HUES48 (cell line): ENCODE measurements around the gene GGPS1.
"Not testable (repeated sequence)": the region's sequence is repeated elsewhere in the genome, so short reads cannot be mapped to it uniquely, and the experiment has no call there.

Experiments used
- H3K27ac ChIP-seq: one replicate; pipeline ENCODE4 v1.7.0; 2013; ENCODE audit warnings: low read depth, low read length, inconsistent platforms
- H3K27me3 ChIP-seq: 2 replicates; pipeline ENCODE4 v1.6.1; 2013; ENCODE audit warnings: mild to moderate bottlenecking, low read length; ENCODE audit not compliant: control insufficient read depth, insufficient read depth
- H3K36me3 ChIP-seq: 2 replicates; pipeline ENCODE4 v1.6.1; 2013; ENCODE audit warnings: low read length; ENCODE audit not compliant: control insufficient read depth, insufficient read depth
- H3K4me1 ChIP-seq: 2 replicates; pipeline ENCODE4 v1.6.1; 2013; ENCODE audit warnings: mild to moderate bottlenecking, low read length; ENCODE audit not compliant: control insufficient read depth, insufficient read depth
- H3K4me3 ChIP-seq: 2 replicates; pipeline ENCODE4 v1.5.1; 2013; ENCODE audit warnings: mild to moderate bottlenecking, low read depth, low read length
- H3K9ac ChIP-seq: 2 replicates; pipeline ENCODE4 v1.6.1; 2013; ENCODE audit warnings: mild to moderate bottlenecking, low read depth, low read length, moderate library complexity
- H3K9me3 ChIP-seq: 2 replicates; pipeline ENCODE4 v1.6.1; 2013; ENCODE audit warnings: low read length; ENCODE audit not compliant: control insufficient read depth, insufficient read depth

GGPS1 gene

DNA sequence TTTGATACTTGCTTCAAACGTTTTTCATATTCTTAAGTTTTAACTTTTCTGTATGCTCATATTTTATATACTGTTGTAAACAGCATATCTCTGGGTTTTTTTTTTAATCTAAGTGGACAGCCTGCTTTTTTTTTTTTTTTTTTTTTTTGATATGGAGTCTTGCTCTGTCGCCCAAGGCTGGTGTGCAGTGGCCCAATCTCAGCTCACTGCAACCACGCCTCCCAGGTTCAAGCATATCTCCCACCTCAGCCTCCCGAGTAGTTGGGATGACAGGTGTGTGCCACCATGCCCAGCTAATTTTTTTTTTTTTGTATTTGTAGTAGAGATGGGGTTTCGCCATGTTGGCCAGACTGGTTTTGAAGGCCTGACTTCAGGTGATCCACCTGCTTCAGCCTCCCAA is 40.1 kb downstream of the GGPS1 start:
- H3K27me3 ChIP-seq = no peaks in the 10 kb centered on the region
- no peak overlapping the region for H3K9ac ChIP-seq
- H3K4me1 ChIP-seq = 0 out of 2 replicates have a peak, but pooled peaks cover 5% of the 10 kb centered on the region
- H3K9me3 ChIP-seq = no peaks in the 10 kb centered on the region
- 0 out of 2 replicates have a peak, but pooled peaks cover 4% of the 10 kb centered on the region for H3K36me3 ChIP-seq
- H3K4me3 ChIP-seq = peak overlapping the region; percentile 92
- no peak overlapping the region for H3K27ac ChIP-seq

DNA sequence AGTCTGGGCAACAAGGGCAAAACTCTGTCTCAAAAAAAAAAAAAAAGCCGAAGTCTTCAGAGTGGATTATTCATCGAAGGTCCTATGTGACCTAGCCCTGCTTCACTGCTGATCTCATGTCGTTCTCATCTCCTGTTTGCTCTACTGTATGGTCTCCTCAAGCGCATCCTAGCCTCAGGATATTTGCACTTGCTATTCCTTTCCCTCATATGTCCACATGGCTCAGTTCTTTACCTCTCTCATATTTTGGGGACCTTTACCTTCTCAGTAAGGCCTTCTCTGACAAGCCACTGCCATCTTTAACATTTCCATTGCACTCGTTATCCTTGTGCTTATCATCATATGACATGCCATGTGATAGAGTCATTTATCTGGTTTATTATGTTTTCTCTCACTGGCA is 41.4 kb downstream of the GGPS1 start:
- Histone ChIP-seq H3K27me3 (no peaks in the 10 kb centered on the region), H3K4me3 (no peak overlapping the region), H3K36me3 (0 out of 2 replicates have a peak, but pooled peaks cover 4% of the 10 kb centered on the region), H3K4me1 (0 out of 2 replicates have a peak, but pooled peaks cover 5% of the 10 kb centered on the region), H3K9ac (no peak overlapping the region), H3K27ac (no peak overlapping the region), H3K9me3 (no peaks in the 10 kb centered on the region)

DNA sequence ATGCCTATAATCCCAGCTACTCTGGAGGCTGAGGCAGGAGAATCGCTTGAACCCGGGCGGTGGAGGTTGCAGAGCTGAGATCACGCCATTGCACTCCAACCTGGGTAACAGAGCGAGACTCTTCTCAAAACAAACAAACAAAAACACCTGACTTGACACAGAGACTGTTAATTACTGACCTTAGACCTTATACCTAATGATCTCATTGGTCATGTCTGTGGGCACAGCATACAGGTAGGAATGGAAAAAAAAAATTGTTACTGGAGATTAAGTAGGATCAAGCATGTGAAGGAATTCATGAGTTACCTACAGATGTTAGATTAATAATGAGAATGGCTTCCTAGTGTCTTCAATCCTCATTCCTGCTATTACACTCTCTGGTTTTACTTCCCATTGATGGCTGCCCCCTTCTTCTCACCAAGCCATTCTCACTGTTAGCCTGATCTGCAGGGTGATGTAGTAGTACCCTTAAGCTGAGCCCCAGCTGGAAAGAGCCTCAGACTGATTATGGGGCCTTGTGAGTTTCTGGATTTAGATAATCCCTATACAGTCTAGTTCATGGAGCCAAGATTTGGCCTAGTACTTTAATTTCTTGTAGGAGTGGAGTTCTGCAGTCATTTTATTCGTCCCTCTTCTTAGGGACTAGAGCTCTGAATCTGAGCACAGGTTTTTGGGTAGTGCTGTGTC is 47.7 kb downstream of the GGPS1 start:
- Histone ChIP-seq H3K9ac (no peak overlapping the region), H3K4me1 (no peaks in the 10 kb centered on the region), H3K36me3 (peaks cover 20% of the 10 kb centered on the region), H3K27ac (no peak overlapping the region), H3K4me3 (no peak overlapping the region), H3K9me3 (no peaks in the 10 kb centered on the region), H3K27me3 (no peaks in the 10 kb centered on the region)

DNA sequence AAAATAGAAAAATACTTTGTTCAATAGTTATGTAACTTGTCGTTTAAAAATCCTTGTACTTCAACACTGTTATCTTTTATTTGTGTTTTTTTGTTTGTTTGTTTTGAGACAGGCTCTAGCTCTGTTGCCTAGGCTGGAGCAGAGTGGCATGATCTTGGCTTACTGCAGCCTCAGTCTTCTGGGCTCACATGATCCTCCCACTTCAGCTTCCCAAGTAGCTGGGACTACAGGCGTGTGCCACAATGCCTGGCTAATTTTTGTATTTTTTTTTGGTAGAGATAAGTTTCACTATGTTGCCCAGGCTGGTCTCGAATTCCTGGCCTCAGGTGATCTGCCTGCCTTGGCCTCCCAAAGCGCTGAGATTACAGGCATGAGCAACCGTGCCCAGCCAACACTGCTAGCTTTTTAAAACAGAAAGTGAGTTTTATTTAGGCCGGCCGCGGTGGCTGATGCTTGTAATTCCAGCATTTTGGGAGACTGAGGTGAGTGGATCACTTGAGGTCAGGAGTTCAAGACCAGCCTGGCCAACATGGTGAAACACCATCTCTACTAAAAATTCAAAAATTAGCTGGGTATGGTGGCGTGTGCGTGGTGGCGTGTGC is 49.9 kb downstream of the GGPS1 start:
- H3K27me3 ChIP-seq, H3K9me3 ChIP-seq, H3K9ac ChIP-seq, H3K4me3 ChIP-seq, H3K27ac ChIP-seq, H3K4me1 ChIP-seq: not testable (repeated sequence)
- peaks cover 24% of the 10 kb centered on the region for H3K36me3 ChIP-seq

DNA sequence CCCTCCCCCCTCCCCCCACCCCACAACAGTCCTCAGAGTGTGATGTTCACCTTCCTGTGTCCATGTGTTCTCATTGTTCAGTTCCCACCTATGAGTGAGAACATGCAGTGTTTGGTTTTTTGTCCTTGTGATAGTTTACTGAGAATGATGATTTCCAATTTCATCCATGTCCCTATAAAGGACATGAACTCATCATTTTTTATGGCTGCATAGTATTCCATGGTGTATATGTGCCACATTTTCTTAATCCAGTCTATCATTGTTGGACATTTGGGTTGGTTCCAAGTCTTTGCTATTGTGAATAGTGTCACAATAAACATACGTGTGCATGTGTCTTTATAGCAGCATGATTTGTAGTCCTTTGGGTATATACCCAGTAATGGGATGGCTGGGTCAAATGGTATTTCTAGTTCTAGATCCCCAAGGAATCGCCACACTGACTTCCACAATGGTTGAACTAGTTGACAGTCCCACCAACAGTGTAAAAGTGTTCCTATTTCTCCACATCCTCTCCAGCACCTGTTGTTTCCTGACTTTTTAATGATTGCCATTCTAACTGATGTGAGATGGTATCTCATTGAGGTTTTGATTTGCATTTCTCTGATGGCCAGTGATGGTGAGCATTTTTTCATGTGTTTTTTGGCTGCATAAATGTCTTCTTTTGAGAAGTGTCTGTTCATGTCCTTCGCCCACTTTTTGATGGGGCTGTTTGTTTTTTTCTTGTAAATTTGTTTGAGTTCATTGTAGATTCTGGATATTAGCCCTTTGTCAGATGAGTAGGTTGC is 53.8 kb downstream of the GGPS1 start:
- not testable (repeated sequence) for H3K27ac ChIP-seq, H3K4me1 ChIP-seq, H3K27me3 ChIP-seq, H3K4me3 ChIP-seq, H3K9ac ChIP-seq, H3K9me3 ChIP-seq
- H3K36me3 ChIP-seq = peaks cover 20% of the 10 kb centered on the region

DNA sequence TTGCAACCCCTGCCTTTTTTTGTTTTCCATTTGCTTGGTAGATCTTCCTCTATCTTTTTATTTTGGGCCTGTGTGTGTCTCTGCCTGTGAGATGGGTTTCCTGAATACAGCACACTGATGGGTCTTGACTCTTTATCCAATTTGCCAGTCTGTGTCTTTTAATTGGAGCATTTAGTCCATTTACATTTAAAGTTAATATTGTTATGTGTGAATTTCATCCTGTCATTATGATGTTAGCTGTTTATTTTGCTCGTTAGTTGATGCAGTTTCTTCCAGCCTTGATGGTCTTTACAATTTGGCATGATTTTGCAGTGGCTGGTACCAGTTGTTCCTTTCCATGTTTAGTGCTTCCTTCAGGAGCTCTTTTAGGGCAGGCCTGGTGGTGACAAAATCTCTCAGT is 57.3 kb downstream of the GGPS1 start:
- not testable (repeated sequence) for H3K4me1 ChIP-seq, H3K4me3 ChIP-seq, H3K36me3 ChIP-seq, H3K9ac ChIP-seq, H3K27ac ChIP-seq, H3K27me3 ChIP-seq
- peaks cover 15% of the 10 kb centered on the region for H3K9me3 ChIP-seq

DNA sequence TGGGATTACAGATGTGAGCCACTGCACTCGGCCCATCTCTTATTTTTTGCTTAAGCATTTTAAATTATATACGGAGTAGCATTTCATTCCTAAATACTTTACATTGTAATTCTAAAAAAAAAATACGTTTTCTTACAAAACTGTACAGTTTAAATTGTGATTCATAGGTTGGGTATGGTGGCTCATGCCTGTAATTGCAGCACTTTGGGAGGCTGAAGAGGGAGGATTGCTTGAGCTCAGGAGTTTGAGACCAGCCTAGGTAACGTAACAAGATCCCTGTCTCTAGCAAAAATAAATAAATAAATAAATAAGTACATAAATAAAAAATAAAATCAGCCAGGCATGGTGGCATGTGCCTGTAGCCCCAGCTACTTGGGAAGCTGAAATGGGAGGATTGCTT is 63.5 kb downstream of the GGPS1 start:
- no peaks in the 10 kb centered on the region for H3K27me3 ChIP-seq
- H3K9ac ChIP-seq = no peak overlapping the region
- H3K4me3 ChIP-seq = no peak overlapping the region
- no peaks in the 10 kb centered on the region for H3K4me1 ChIP-seq
- no peak overlapping the region for H3K27ac ChIP-seq
- H3K9me3 ChIP-seq = peaks cover 15% of the 10 kb centered on the region
- H3K36me3 ChIP-seq = no peaks in the 10 kb centered on the region
